PC-9 (cell line): ENCODE results near the gene STAT4. TPM values are rescaled to one million over a fixed set of nuclear protein-coding genes. Genes with fewer than 3 reads are reported as not detected.

Experiments used
- BruUV-seq: library from RNA; stranded (reverse); fragments of 400-500 nt; replicated peaks from 2 replicates; lab custom pipeline; 2021; lab: Mats Ljungman, UMichigan
- CTCF ChIA-PET: fragments of 300-600 bp; sonication (Branson Sonifier 250); formaldehyde crosslinking; loops from one replicate; lab custom pipeline; 2022; ENCODE audit warnings: antibody characterized with exemption; lab: Charles Lee
- POLR2A ChIA-PET: fragments of 300-600 bp; sonication (Branson Sonifier 250); formaldehyde crosslinking; loops from one replicate; lab custom pipeline; 2022; ENCODE audit warnings: antibody characterized with exemption; ENCODE audit not compliant: unreplicated experiment; lab: Charles Lee
- DNase-seq, 2 experiments: peaks; one replicate each; pipeline versions ENCODE4 v3.0.0 to v3.0.0-alpha.2; 2015 to 2022; ENCODE audit warnings: mixed read lengths in 1 of 2
- H2AFZ ChIP-seq: fragments of 200-600 bp; sonication (generic); 2 replicates; pipeline ENCODE4 v1.8.1; 2017; ENCODE audit warnings: antibody characterized with exemption
- H3F3A ChIP-seq: fragments of 200-600 bp; sonication (generic); 2 replicates; pipeline ENCODE4 v1.8.1; 2017; ENCODE audit warnings: antibody characterized with exemption, mild to moderate bottlenecking, low read depth; ENCODE audit not compliant: insufficient read depth
- H3K27ac ChIP-seq: fragments of 200-600 bp; sonication (generic); 2 replicates; pipeline ENCODE4 v1.6.1; 2016; ENCODE audit warnings: mixed run types
- H3K27me3 ChIP-seq: fragments of 200-600 bp; sonication (generic); 2 replicates; pipeline ENCODE4 v1.6.1; 2016; ENCODE audit warnings: low read depth, mixed run types; ENCODE audit not compliant: insufficient read depth
- H3K36me3 ChIP-seq: fragments of 200-600 bp; sonication (generic); 2 replicates; pipeline ENCODE4 v1.6.1; 2016; ENCODE audit warnings: low read depth, mixed run types
- H3K4me1 ChIP-seq: fragments of 200-600 bp; sonication (generic); replicated peaks from 2 replicates; pipeline ENCODE4 v1.6.1; 2016; ENCODE audit warnings: mixed run types; ENCODE audit not compliant: insufficient read depth
- H3K4me2 ChIP-seq: fragments of 200-600 bp; sonication (generic); 2 replicates; pipeline ENCODE4 v1.6.1; 2017; ENCODE audit warnings: mixed run types
- H3K4me3 ChIP-seq: fragments of 200-600 bp; sonication (generic); 2 replicates; pipeline ENCODE4 v1.6.1; 2016; ENCODE audit warnings: mixed run types
- H3K79me2 ChIP-seq: fragments of 200-600 bp; sonication (generic); 2 replicates; pipeline ENCODE4 v1.6.1; 2017; ENCODE audit warnings: low read depth, mixed run types
- H3K9me2 ChIP-seq: fragments of 200-600 bp; sonication (generic); 2 replicates; pipeline ENCODE4 v1.8.1; 2017; ENCODE audit warnings: mild to moderate bottlenecking; ENCODE audit not compliant: insufficient read depth
- H3K9me3 ChIP-seq: fragments of 200-600 bp; sonication (generic); 2 replicates; pipeline ENCODE4 v1.8.1; 2016; ENCODE audit warnings: low read depth; ENCODE audit not compliant: insufficient read depth
- H4K20me1 ChIP-seq: fragments of 200-600 bp; sonication (generic); 2 replicates; pipeline ENCODE4 v1.8.1; 2017; ENCODE audit not compliant: insufficient read depth
- EZH2 ChIP-seq: fragments of 200-600 bp; sonication (generic); IDR thresholded peaks from 2 replicates; pipeline ENCODE4 v1.8.0; 2017; ENCODE audit warnings: antibody characterized with exemption, low read depth
- intact Hi-C: fragments of 100-400 bp; cut with micrococcal nuclease; formaldehyde crosslinking; loops from one replicate; pipeline ENCODE4 v1.10.0; 2022; ENCODE audit not compliant: unreplicated experiment
- total RNA-seq: library from RNA; stranded (reverse); gene quantifications from 2 replicates; pipeline ENCODE4 v1.2.3, GENCODE V29; 2021
- TF ChIP-seq, protein P1 (sequence below): fragments of 200-600 bp; sonication (generic); conservative IDR thresholded peaks from 2 replicates; pipeline ENCODE4 v1.6.1; 2017; ENCODE audit warnings: mixed run types, antibody characterized with exemption, mild to moderate bottlenecking, moderate library complexity

The STAT4 gene
- total RNA-seq, 1 experiment from 2014 or later, result 0.70 TPM

DNA sequence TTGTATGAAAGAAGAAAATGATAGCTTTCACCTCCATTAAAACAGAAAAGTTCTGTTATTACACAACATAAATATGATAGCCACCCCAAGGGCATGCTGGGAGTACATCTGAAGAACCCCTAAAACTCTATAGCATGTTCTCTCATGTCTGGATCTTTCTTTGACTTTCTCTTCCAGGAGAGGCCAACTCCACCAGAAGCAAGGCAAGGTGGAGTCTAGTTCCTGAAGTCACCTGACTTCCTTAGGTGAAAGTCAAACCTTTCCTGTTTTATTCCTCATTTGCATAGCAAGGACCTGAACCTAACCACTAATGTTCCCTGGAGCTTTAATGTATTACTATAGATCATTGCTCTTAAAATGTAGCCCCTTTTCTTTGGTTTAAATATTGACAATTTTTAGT is 142.5 kb downstream of the STAT4 start:
- Histone ChIP-seq H2AFZ (no peak overlapping the region), H3F3A (no peaks in the 10 kb centered on the region; the same call in 1 of the 2 replicates), H3K4me1 (no peaks in the 10 kb centered on the region; the same call in 1 of the 2 replicates), H3K4me3 (no peak overlapping the region), H3K27me3 (no peaks in the 10 kb centered on the region), H3K27ac (no peak overlapping the region), H3K79me2 (peaks cover 16% of the 10 kb centered on the region), H3K9me2 (no peaks in the 10 kb centered on the region), H3K36me3 (peaks cover 4% of the 10 kb centered on the region; the same call in 1 of the 2 replicates), H4K20me1 (no peaks in the 10 kb centered on the region), H3K9me3 (no peaks in the 10 kb centered on the region), H3K4me2 (no peak overlapping the region)
- no TSS peak for BruUV-seq
- DNase-seq, result no peak
- ChIA-PET POLR2A (no interaction called here), CTCF (no interaction called here)
- TF ChIP-seq EZH2, result no peak
- TF ChIP-seq, protein P1, sequence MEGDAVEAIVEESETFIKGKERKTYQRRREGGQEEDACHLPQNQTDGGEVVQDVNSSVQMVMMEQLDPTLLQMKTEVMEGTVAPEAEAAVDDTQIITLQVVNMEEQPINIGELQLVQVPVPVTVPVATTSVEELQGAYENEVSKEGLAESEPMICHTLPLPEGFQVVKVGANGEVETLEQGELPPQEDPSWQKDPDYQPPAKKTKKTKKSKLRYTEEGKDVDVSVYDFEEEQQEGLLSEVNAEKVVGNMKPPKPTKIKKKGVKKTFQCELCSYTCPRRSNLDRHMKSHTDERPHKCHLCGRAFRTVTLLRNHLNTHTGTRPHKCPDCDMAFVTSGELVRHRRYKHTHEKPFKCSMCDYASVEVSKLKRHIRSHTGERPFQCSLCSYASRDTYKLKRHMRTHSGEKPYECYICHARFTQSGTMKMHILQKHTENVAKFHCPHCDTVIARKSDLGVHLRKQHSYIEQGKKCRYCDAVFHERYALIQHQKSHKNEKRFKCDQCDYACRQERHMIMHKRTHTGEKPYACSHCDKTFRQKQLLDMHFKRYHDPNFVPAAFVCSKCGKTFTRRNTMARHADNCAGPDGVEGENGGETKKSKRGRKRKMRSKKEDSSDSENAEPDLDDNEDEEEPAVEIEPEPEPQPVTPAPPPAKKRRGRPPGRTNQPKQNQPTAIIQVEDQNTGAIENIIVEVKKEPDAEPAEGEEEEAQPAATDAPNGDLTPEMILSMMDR, result no peak
- intact Hi-C loops, result no loop called here

GRCh38 chr2:191006997-191007783 is 143.6 kb downstream of the STAT4 start:
- no peak for DNase-seq
- TF ChIP-seq, protein P1, result no peak
- no peak for TF ChIP-seq EZH2
- Histone ChIP-seq H3K36me3 (peaks cover 5% of the 10 kb centered on the region; the same call in 1 of the 2 replicates), H3K79me2 (peaks cover 5% of the 10 kb centered on the region), H3K4me3 (no peak overlapping the region), H3K4me2 (no peak overlapping the region), H3K27ac (no peak overlapping the region), H3K9me2 (no peaks in the 10 kb centered on the region), H2AFZ (no peak overlapping the region), H4K20me1 (no peaks in the 10 kb centered on the region), H3F3A (no peaks in the 10 kb centered on the region), H3K9me3 (no peaks in the 10 kb centered on the region), H3K27me3 (no peaks in the 10 kb centered on the region), H3K4me1 (no peaks in the 10 kb centered on the region)
- CTCF ChIA-PET, result no interaction called here
- POLR2A ChIA-PET, result interaction anchor here (0.6 kb wide), 1 partner anchor 388 kb away, joined by 4 read pairs; no protein-coding TSS in a partner anchor
- intact Hi-C loops, result no loop called here
- no TSS peak for BruUV-seq

- H2AFZ ChIP-seq, result no peak overlapping the region
- H3K79me2 ChIP-seq, result no peaks in the 10 kb centered on the region
- no peaks in the 10 kb centered on the region for H3F3A ChIP-seq
- ChIA-PET POLR2A (no interaction called here), CTCF (no interaction called here)
- no peak for DNase-seq
- H3K9me2 ChIP-seq, result no peaks in the 10 kb centered on the region
- TF ChIP-seq, protein P1, result no peak
- no peak for TF ChIP-seq EZH2
- H4K20me1 ChIP-seq, result no peaks in the 10 kb centered on the region
- peaks cover 5% of the 10 kb centered on the region; the same call in 1 of the 2 replicates for H3K36me3 ChIP-seq
- no peak overlapping the region for H3K4me3 ChIP-seq
- H3K4me1 ChIP-seq, result no peaks in the 10 kb centered on the region
- no peaks in the 10 kb centered on the region for H3K9me3 ChIP-seq
- no peak overlapping the region for H3K4me2 ChIP-seq
- no peaks in the 10 kb centered on the region for H3K27me3 ChIP-seq
- intact Hi-C loops, result no loop called here
- BruUV-seq, result no TSS peak
- no peak overlapping the region for H3K27ac ChIP-seq
Measured at GRCh38 chr2:191006297-191006696, 144.5 kb downstream of the STAT4 start.
